GM23338 (cell line): ENCODE measurements around the gene PTPN12. TPM values are rescaled to one million over a fixed set of nuclear protein-coding genes. Genes with fewer than 3 reads are reported as not detected.
A peak's percentile ranks its signal among the peaks of the same experiment; 100 is the strongest.

Experiments used
- ATAC-seq: fragments of 200-7000 bp; cut with Tn5 transposase; 3 replicates; pipeline ENCODE4 v1.9.1; 2020
- DNase-seq: peaks from one replicate; pipeline ENCODE4 v3.0.0-alpha.2; 2015; ENCODE audit warnings: low spot score
- H2AFZ ChIP-seq: fragments of 200-600 bp; sonication (generic); 2 replicates; pipeline ENCODE4 v1.8.0; 2016; ENCODE audit warnings: antibody characterized with exemption, mild to moderate bottlenecking, moderate library complexity
- H3F3A ChIP-seq: fragments of 200-600 bp; sonication (generic); replicated peaks from 2 replicates; pipeline ENCODE4 v1.8.0; 2017; ENCODE audit warnings: antibody characterized with exemption, mixed run types, low read depth
- H3K27ac ChIP-seq: fragments of 200-600 bp; sonication (generic); 2 replicates; pipeline ENCODE4 v1.6.1; 2016; ENCODE audit warnings: low read depth
- H3K27me3 ChIP-seq: fragments of 200-600 bp; sonication (generic); 2 replicates; pipeline ENCODE4 v1.8.0; 2016; ENCODE audit warnings: mild to moderate bottlenecking, mixed run types, moderate library complexity; ENCODE audit not compliant: insufficient read depth
- H3K36me3 ChIP-seq: fragments of 200-600 bp; sonication (generic); 2 replicates; pipeline ENCODE4 v1.8.0; 2016; ENCODE audit warnings: mild to moderate bottlenecking; ENCODE audit not compliant: insufficient read depth
- H3K4me1 ChIP-seq: fragments of 200-600 bp; sonication (generic); 2 replicates; pipeline ENCODE4 v1.8.0; 2016; ENCODE audit warnings: mild to moderate bottlenecking, moderate library complexity; ENCODE audit not compliant: insufficient read depth
- H3K4me2 ChIP-seq: fragments of 200-600 bp; sonication (generic); 2 replicates; pipeline ENCODE4 v1.7.1; 2017; ENCODE audit warnings: mixed run types
- H3K4me3 ChIP-seq: fragments of 200-600 bp; sonication (generic); 2 replicates; pipeline ENCODE4 v1.6.1; 2016; ENCODE audit warnings: mixed run types
- H3K79me2 ChIP-seq: fragments of 200-600 bp; sonication (generic); replicated peaks from 2 replicates; pipeline ENCODE4 v1.8.0; 2017; ENCODE audit warnings: mild to moderate bottlenecking; ENCODE audit not compliant: insufficient read depth
- H3K9me2 ChIP-seq: fragments of 200-600 bp; sonication (generic); 2 replicates; pipeline ENCODE4 v1.8.0; 2017; ENCODE audit not compliant: insufficient read depth
- H4K20me1 ChIP-seq: fragments of 200-600 bp; sonication (generic); replicated peaks from 2 replicates; pipeline ENCODE4 v1.8.0; 2017; ENCODE audit warnings: mild to moderate bottlenecking; ENCODE audit not compliant: insufficient read depth
- H3K27ac Mint-ChIP-seq: 2 replicates; pipeline ENCODE4 v1.8.0; 2020; ENCODE audit warnings: inconsistent platforms, mild to moderate bottlenecking, moderate library complexity, mixed read lengths
- H3K27me3 Mint-ChIP-seq: 3 replicates; pipeline ENCODE4 v1.8.0; 2022; ENCODE audit warnings: low read depth, mild to moderate bottlenecking, moderate library complexity, mixed read lengths, inconsistent platforms; ENCODE audit not compliant: insufficient read depth, poor library complexity
- H3K36me3 Mint-ChIP-seq: 3 replicates; pipeline ENCODE4 v1.8.0; 2021; ENCODE audit warnings: low read depth, mild to moderate bottlenecking, inconsistent platforms, moderate library complexity, mixed read lengths
- H3K4me1 Mint-ChIP-seq: 3 replicates; pipeline ENCODE4 v1.8.0; 2020; ENCODE audit warnings: mild to moderate bottlenecking, inconsistent platforms, mixed read lengths
- H3K4me3 Mint-ChIP-seq: 3 replicates; pipeline ENCODE4 v1.8.0; 2021; ENCODE audit warnings: moderate library complexity, mild to moderate bottlenecking, inconsistent platforms, mixed read lengths
- H3K9me3 Mint-ChIP-seq: 3 replicates; pipeline ENCODE4 v1.8.0; 2020; ENCODE audit warnings: moderate library complexity, mild to moderate bottlenecking, inconsistent platforms, mixed read lengths
- CREB1 ChIP-seq: fragments of 250-450 bp; sonication (Bioruptor Pico); IDR thresholded peaks from 2 replicates; pipeline ENCODE4 v1.5.0; 2020; ENCODE audit warnings: low read depth, mild to moderate bottlenecking, moderate library complexity
- CTCF ChIP-seq, 2 experiments: fragments of 200-600 bp in 1 of 2; sonication (generic) in 1 of 2; conservative IDR thresholded peaks; 2 replicates each; pipeline versions ENCODE4 v1.5.1 to v1.6.1; 2016 to 2017; ENCODE audit warnings: antibody characterized with exemption in 2 of 2, low read depth in 2 of 2, mild to moderate bottlenecking in 2 of 2, moderate library complexity in 1 of 2
- ETS1 ChIP-seq: IDR thresholded peaks from 2 replicates; pipeline ENCODE4 v1.6.1; 2016; ENCODE audit warnings: antibody characterized with exemption
- EZH2 ChIP-seq: fragments of 200-600 bp; sonication (generic); IDR thresholded peaks from one replicate; pipeline ENCODE4 v1.8.0; 2017; ENCODE audit warnings: antibody characterized with exemption, mild to moderate bottlenecking, low read depth; ENCODE audit not compliant: unreplicated experiment
- EZH2phosphoT487 ChIP-seq: fragments of 200-600 bp; sonication (generic); IDR thresholded peaks from one replicate; pipeline ENCODE4 v1.8.1; 2018; ENCODE audit warnings: antibody characterized with exemption; ENCODE audit not compliant: unreplicated experiment
- JUNB ChIP-seq: IDR thresholded peaks from one replicate; pipeline ENCODE4 v1.6.1; 2016; ENCODE audit warnings: antibody characterized with exemption; ENCODE audit not compliant: unreplicated experiment
- NANOG ChIP-seq: IDR thresholded peaks from 2 replicates; pipeline ENCODE4 v1.6.1; 2016; ENCODE audit warnings: antibody characterized with exemption, borderline replicate concordance
- POLR2AphosphoS5 ChIP-seq: IDR thresholded peaks from 2 replicates; pipeline ENCODE4 v1.6.1; 2016; ENCODE audit warnings: antibody characterized with exemption, low read depth
- REST ChIP-seq: IDR thresholded peaks from one replicate; pipeline ENCODE4 v1.6.1; 2018; ENCODE audit warnings: antibody characterized with exemption; ENCODE audit not compliant: unreplicated experiment
- STAT1 ChIP-seq: IDR thresholded peaks from one replicate; pipeline ENCODE4 v1.6.1; 2016; ENCODE audit warnings: antibody characterized with exemption; ENCODE audit not compliant: unreplicated experiment
- ZNF114 ChIP-seq: fragments of 250-450 bp; sonication (Bioruptor Pico); IDR thresholded peaks from 2 replicates; pipeline ENCODE4 v1.5.0; 2020; ENCODE audit warnings: mild to moderate bottlenecking, moderate library complexity
- ZNF331 ChIP-seq: fragments of 250-450 bp; sonication (Bioruptor Pico); IDR thresholded peaks from 2 replicates; pipeline ENCODE4 v1.5.0; 2020; ENCODE audit warnings: low read depth, mild to moderate bottlenecking, moderate library complexity
- ZNF462 ChIP-seq: fragments of 250-450 bp; sonication (Bioruptor Pico); IDR thresholded peaks from 2 replicates; pipeline ENCODE4 v1.5.0; 2020; ENCODE audit warnings: mild to moderate bottlenecking, moderate library complexity
- polyA plus RNA-seq: library from polyadenylated mRNA; unstranded; fragments of >200 nt; fragmentation: Nextera tagmentation; extraction: Ambion mirVana; gene quantifications from 2 replicates; pipeline ENCODE4 v1.2.1, GENCODE V29; 2016
- total RNA-seq: library from RNA; depleted of rRNA; stranded (reverse); fragments of >200 nt; shearing (Covaris generic); gene quantifications from 2 replicates; pipeline ENCODE4 v1.2.3, GENCODE V29; 2014

PTPN12 gene
- total and polyA plus RNA-seq, 2 experiments from 2014 or later, result 58.8 to 187 TPM

- Histone ChIP-seq H4K20me1 (peaks cover 49% of the 10 kb centered on the region), H3K36me3 (no peaks in the 10 kb centered on the region), H3K27me3 (no peaks in the 10 kb centered on the region), H2AFZ (no peak overlapping the region), H3K4me2 (no peak overlapping the region), H3F3A (no peaks in the 10 kb centered on the region), H3K4me1 (peaks cover 35% of the 10 kb centered on the region), H3K9me2 (no peaks in the 10 kb centered on the region), H3K27ac (0 out of 2 replicates have a peak overlapping the region, but pooled peaks have one; percentile 8), H3K79me2 (peaks cover 100% of the 10 kb centered on the region), H3K4me3 (no peak overlapping the region)
- TF ChIP-seq ETS1 (no peak), CREB1 (CRISPR knock-in tag) (no peak), REST (no peak), CTCF (conservative IDR thresholded peaks at IDR 0.05; ENCODE audit: low read depth in 2 of 2) (no peak), STAT1 (no peak), NANOG (no peak), JUNB (no peak), ZNF331 (CRISPR knock-in tag) (no peak), EZH2 (no peak), ZNF462 (CRISPR knock-in tag) (no peak), ZNF114 (CRISPR knock-in tag) (no peak), POLR2AphosphoS5 (no peak), EZH2phosphoT487 (no peak)
- Mint-ChIP-seq H3K9me3 (no peaks in the 10 kb centered on the region), H3K27ac (no peak overlapping the region), H3K27me3 (peaks cover 2% of the 10 kb centered on the region), H3K4me3 (no peak overlapping the region), H3K4me1 (peaks cover 33% of the 10 kb centered on the region), H3K36me3 (no peaks in the 10 kb centered on the region)
- no peak for ATAC-seq
- DNase-seq, result no peak
These were observed 26.2 kb downstream of the PTPN12 start for GRCh38 chr7:77563275-77563674.
